ENCODE measurements around the gene ASRGL1.
"Not testable (repeated sequence)": the region's sequence is repeated elsewhere in the genome, so short reads cannot be mapped to it uniquely, and the experiment has no call there.

The ASRGL1 gene

DNA sequence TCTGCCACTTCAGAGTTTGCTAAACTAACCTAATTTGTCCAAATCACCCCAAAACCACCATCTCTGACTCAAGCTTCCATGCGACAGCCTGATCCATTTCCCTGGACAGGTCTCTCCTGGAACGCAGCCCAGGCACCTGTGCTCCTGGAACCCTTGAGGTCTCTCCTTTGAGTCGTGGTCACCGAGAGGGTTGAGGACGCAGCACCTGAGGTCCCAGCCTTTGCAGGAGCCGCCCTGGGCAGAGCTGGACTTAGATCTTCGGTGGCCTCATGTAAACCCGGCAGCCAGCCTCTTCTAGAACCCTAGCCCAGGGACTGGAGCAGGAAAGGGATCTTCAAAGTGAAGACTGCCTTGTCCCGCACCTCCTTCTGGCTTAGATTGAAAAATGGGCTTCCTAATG is 37.6 kb downstream of the ASRGL1 start:
- H3K9me3 ChIP-seq (replicated peaks; ENCODE audit: insufficient read depth, low read length): no peaks in the 10 kb centered on the region
- H3K9me2 ChIP-seq (replicated peaks; ENCODE audit: insufficient read depth, low read length): no peaks in the 10 kb centered on the region

DNA sequence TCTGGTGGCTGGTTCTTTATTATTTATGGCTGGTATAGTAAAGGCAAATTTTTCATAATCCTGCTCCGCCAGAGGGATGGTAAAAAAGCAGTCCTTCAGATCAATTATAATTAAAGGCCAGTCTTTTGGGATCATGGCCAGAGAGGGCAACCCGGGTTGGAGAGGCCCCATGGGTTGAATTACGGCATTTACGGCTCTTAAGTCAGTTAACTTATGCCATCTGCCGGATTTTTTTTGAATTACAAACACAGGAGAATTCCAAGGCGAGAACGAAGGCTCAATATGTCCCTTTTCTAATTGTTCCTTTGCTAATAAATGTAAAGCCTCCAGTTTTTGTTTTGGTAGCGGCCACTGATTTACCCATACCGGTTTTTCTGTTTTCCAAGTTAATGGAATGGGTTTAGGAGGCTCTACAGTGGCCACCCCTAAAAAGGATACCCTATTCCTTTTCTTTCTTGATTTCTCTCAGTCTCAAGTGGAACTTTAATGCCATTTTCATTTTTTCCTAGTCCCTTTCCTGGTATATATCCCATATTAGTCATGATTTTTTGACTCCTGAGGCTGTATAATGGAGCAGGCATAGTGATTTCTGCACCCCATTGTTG is 41.3 kb downstream of the ASRGL1 start:
- H2AFZ ChIP-seq (ENCODE audit: low read length); H3K9ac ChIP-seq (ENCODE audit: low read length); H3K36me3 ChIP-seq (replicated peaks; ENCODE audit: insufficient read depth, low read length); H3K9me3 ChIP-seq (replicated peaks; ENCODE audit: insufficient read depth, low read length); H3F3A ChIP-seq (ENCODE audit: insufficient read depth, low read length); H3K4me2 ChIP-seq (ENCODE audit: low read depth, low read length); H3K4me1 ChIP-seq (ENCODE audit: low read length); H3K4me3 ChIP-seq (ENCODE audit: low read length); H3K79me2 ChIP-seq (ENCODE audit: low read length); H3K9me2 ChIP-seq (replicated peaks; ENCODE audit: insufficient read depth, low read length); H3K27ac ChIP-seq (ENCODE audit: low read length); H4K20me1 ChIP-seq (ENCODE audit: insufficient read depth, low read length); H3K27me3 ChIP-seq (replicated peaks; ENCODE audit: insufficient read depth, low read length): not testable (repeated sequence)
- TF ChIP-seq, protein P1, sequence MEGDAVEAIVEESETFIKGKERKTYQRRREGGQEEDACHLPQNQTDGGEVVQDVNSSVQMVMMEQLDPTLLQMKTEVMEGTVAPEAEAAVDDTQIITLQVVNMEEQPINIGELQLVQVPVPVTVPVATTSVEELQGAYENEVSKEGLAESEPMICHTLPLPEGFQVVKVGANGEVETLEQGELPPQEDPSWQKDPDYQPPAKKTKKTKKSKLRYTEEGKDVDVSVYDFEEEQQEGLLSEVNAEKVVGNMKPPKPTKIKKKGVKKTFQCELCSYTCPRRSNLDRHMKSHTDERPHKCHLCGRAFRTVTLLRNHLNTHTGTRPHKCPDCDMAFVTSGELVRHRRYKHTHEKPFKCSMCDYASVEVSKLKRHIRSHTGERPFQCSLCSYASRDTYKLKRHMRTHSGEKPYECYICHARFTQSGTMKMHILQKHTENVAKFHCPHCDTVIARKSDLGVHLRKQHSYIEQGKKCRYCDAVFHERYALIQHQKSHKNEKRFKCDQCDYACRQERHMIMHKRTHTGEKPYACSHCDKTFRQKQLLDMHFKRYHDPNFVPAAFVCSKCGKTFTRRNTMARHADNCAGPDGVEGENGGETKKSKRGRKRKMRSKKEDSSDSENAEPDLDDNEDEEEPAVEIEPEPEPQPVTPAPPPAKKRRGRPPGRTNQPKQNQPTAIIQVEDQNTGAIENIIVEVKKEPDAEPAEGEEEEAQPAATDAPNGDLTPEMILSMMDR (IDR thresholded peaks at IDR 0.05; ENCODE audit: low read length): peak; percentile 33
- DNase-seq: peak; percentile 71

More for the DNA sequence above, 37.6 kb downstream of the ASRGL1 start:
- peaks cover 13% of the 10 kb centered on the region for H3K4me1 ChIP-seq (ENCODE audit: low read length)
- H3K27me3 ChIP-seq (replicated peaks; ENCODE audit: insufficient read depth, low read length): no peaks in the 10 kb centered on the region
- no peak overlapping the region for H3K4me2 ChIP-seq (ENCODE audit: low read depth, low read length)
- no peaks in the 10 kb centered on the region for H3K36me3 ChIP-seq (replicated peaks; ENCODE audit: insufficient read depth, low read length)
- H2AFZ ChIP-seq (ENCODE audit: low read length): no peak overlapping the region
- no peaks in the 10 kb centered on the region for H4K20me1 ChIP-seq (ENCODE audit: insufficient read depth, low read length)
- H3F3A ChIP-seq (ENCODE audit: insufficient read depth, low read length): no peaks in the 10 kb centered on the region
- H3K4me3 ChIP-seq (ENCODE audit: low read length): no peak overlapping the region
- H3K27ac ChIP-seq (ENCODE audit: low read length): no peak overlapping the region
- TF ChIP-seq, protein P1 (IDR thresholded peaks at IDR 0.05; ENCODE audit: low read length): no peak
- no peak for TF ChIP-seq EZH2phosphoT487 (IDR thresholded peaks at IDR 0.05; ENCODE audit: low read length)
- TF ChIP-seq EZH2 (optimal IDR thresholded peaks at IDR 0.05; ENCODE audit: low read depth, low read length): no peak
- no peaks in the 10 kb centered on the region for H3K79me2 ChIP-seq (ENCODE audit: low read length)
- DNase-seq: no peak
- no peak overlapping the region for H3K9ac ChIP-seq (ENCODE audit: low read length)

DNA sequence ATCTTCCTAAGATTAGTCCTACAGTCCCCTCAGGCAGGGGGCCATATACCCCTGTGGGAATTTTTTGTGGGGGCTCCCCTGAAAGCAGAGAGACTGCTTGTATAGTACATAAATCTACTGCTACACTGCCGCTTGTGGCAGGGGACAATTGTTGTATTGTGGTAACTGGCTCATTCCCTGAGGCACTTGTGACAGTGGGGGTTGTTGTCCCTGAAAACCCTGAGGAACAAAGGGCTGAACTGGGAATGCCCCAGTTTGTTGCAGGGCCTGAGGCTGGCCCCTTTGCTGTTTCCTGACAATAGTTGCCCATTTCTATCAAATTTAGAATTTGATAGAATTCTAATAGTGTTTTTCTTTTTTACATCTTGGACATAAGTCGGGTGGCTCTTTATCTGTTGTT is 42.3 kb downstream of the ASRGL1 start:
- not testable (repeated sequence) for H3K4me1 ChIP-seq (ENCODE audit: low read length); H3K27ac ChIP-seq (ENCODE audit: low read length); H4K20me1 ChIP-seq (ENCODE audit: insufficient read depth, low read length); H3K79me2 ChIP-seq (ENCODE audit: low read length); H2AFZ ChIP-seq (ENCODE audit: low read length); DNase-seq; H3K9me2 ChIP-seq (replicated peaks; ENCODE audit: insufficient read depth, low read length); H3K4me3 ChIP-seq (ENCODE audit: low read length); H3F3A ChIP-seq (ENCODE audit: insufficient read depth, low read length); H3K27me3 ChIP-seq (replicated peaks; ENCODE audit: insufficient read depth, low read length); H3K4me2 ChIP-seq (ENCODE audit: low read depth, low read length); H3K9me3 ChIP-seq (replicated peaks; ENCODE audit: insufficient read depth, low read length); H3K9ac ChIP-seq (ENCODE audit: low read length); H3K36me3 ChIP-seq (replicated peaks; ENCODE audit: insufficient read depth, low read length)

DNA sequence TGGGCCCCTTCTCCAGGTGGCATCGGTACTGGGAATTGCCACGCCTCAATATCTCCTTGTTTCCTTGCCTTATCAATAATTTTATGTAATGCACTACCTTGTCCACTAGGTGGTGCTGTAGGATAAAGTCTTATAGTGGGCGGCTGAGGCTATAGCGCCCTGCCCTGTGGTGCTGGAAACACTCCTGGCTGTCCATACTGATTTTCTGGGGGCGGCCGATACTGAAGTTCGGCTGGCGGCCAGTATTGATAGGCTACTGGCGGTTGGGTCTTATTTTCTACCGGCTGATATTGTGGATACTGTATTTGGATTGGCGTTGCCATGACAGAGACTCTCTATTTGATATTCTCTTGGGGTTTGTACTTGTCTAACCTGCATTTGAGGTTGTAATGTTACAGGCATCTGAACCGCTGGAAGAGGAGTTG is 43.6 kb downstream of the ASRGL1 start:
- H3K27me3 ChIP-seq (replicated peaks; ENCODE audit: insufficient read depth, low read length); H3K9me2 ChIP-seq (replicated peaks; ENCODE audit: insufficient read depth, low read length); H3K79me2 ChIP-seq (ENCODE audit: low read length); H2AFZ ChIP-seq (ENCODE audit: low read length); H3K4me3 ChIP-seq (ENCODE audit: low read length); H3F3A ChIP-seq (ENCODE audit: insufficient read depth, low read length); H3K4me2 ChIP-seq (ENCODE audit: low read depth, low read length); H3K4me1 ChIP-seq (ENCODE audit: low read length); H3K36me3 ChIP-seq (replicated peaks; ENCODE audit: insufficient read depth, low read length); H3K9ac ChIP-seq (ENCODE audit: low read length); H3K9me3 ChIP-seq (replicated peaks; ENCODE audit: insufficient read depth, low read length); H3K27ac ChIP-seq (ENCODE audit: low read length); H4K20me1 ChIP-seq (ENCODE audit: insufficient read depth, low read length): not testable (repeated sequence)
- TF ChIP-seq, protein P1 (IDR thresholded peaks at IDR 0.05; ENCODE audit: low read length): peak; percentile 74
- peak; percentile 71 for DNase-seq

Measured in MM.1S (cell line).